HS-27A (cell line): ENCODE data around the gene ATP9A.
"Not testable (repeated sequence)": the region's sequence is repeated elsewhere in the genome, so short reads cannot be mapped to it uniquely, and the experiment has no call there.

Source experiments
- DNase-seq: peaks from one replicate; pipeline ENCODE4 v3.0.0-alpha.2; 2012; ENCODE audit warnings: low read depth, missing footprints

The ATP9A gene

DNA sequence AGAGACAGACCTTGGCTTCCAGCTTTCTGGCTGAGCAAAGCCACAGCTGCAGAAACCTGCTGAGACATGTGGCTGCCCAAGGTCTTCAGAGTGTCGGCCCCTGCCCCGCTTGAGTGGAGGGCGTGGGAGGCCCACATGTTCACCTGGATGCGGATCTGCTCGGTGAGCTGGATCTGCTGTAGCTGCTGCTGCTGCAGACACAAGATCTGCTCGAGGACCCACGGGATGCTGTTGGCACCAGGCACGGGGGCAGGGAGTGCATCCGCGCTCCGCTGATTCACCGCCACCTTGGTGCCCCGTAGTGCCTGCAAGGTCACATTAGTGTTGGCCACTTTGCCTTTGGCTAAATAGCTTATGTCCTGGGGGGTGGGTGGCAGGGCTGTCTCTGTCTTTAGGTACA lies 23.4 kb upstream of the ATP9A start:
- DNase-seq: no peak

DNA sequence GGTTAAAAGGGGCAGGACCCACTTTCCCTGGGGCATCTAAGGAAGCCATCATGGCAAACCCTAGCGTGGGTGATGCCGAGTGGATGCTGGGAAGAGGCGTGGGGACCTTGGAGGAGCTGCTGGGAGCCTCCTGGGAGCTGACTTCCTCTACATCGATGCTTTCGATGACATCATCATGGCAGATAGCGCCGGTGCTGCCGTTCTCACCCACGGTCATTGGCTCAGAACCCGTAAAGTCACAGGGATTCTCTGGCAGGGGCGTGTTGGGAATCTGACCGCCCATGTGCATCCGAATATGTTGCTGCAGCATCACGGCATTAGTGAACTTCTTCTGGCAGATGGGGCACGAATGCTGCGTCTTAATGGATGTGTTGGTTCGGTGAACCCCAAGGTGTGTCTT lies 22.1 kb upstream of the ATP9A start:
- no peak for DNase-seq

DNA sequence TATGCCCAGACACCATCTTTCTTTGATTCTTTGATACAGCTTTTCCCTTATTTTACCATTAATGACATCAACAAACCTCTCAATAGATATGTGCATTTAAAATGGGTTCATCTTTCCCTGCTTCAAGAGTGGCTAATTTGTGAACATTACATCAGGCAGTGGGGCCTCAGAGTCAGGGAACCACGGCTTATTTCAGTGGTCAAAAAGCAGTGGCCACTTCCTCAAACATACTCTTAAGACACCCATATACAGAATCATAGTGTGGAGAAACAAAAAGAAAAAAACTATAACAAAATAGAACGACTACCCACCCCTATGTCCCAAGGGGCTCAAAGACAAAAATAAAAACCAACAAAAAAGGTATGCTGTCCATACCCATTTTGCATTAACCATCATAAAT lies 21.2 kb upstream of the ATP9A start:
- DNase-seq: no peak

DNA sequence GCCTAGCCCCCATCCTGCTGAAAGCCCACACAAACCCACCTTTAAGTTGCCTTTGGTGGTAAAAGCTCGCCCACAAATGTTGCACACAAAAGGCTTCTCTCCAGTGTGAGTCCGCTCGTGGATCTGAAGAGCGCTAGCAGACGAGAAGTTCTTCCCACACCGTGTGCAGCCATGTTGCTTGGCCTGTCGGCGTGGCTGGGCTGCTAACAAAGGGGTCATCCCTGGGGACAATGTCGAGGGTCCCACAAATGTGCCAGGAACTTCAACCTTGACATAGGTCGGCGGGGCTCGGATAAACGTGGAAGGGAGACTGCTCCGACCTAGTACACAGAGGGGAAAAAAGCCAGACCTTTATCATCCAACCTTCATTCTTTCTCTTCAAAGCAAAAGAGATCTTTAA lies 20.6 kb upstream of the ATP9A start:
- DNase-seq: no peak

DNA sequence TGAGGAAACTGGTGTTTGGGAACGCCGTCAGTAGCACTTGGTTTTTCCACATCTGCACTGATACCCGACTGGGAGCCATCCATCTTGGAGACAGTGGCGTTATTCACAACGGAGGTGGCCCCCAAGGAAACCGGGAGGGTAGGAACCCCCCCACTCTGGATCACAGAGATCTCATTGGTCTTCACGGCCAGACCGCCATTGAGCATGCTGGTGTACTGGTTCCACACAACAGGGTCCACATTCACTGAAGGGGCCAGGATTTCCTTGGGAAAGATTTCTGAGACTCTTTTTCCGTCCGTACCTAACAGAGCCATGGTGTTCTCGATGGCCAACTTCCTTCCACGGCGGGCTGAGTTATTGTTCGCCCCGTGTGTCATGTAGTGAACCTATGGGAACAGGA lies 16.1 kb upstream of the ATP9A start:
- no peak for DNase-seq

DNA sequence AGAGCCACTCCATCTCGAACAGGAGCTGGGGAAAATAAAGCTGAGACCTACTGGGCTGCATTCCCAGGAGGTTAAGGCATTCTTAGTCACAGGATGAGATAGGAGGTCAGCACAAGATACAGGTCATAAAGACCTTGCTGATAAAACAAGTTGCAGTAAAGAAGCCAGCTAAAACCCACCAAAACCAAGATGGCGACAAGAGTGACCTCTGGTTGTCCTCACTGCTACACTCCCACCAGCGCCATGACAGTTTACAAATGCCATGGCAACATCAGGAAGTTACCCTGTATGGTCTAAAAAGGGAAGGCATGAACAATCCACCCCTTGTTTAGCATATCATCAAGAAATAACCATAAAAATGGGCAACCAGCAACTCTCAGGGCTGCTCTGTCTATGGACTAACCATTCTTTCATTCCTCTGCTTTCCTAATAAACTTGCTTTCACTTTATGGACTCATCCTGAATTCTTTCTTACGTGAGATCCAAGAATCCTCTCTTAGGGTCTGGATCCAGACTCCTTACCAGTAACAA lies 10.1 kb upstream of the ATP9A start:
- not testable (repeated sequence) for DNase-seq

DNA sequence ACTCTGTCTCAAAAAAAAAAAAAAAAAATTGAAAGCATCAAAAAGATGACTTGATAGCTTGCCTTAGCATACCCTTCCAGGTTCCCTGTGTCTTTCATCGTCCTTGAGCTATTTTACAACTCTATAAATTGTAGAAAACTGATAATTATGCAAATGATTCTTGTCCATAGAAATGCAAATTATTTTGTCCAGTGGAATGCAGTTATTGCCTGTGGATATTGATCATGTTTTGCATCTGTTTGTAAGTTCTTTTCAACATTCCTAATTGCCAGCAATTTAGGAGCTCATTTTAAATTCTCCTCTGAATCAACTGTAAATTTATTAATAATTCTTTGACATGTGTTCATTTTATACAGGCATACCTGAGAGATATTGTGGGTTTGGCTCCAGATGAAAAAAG lies 7.1 kb upstream of the ATP9A start:
- no peak for DNase-seq

DNA sequence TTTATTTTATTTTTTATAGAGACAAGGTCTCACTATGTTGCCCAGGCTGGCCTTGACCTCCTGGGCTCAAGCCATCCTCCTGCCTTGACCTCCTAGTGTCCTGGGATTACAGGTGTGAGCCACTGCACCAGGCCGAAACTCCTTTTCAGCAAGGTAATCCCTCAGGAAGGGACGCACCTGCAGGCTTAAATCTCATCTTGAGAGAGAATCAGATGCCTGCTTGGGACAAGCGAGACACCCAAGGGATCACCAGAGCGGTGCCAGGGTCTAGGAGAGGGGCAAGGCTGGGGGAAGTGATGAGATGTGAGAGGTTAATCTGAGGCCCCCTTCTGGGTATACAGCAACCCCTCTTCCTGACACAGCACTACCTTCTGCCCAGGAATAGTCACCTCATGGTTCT lies 4.0 kb upstream of the ATP9A start:
- no peak for DNase-seq

DNA sequence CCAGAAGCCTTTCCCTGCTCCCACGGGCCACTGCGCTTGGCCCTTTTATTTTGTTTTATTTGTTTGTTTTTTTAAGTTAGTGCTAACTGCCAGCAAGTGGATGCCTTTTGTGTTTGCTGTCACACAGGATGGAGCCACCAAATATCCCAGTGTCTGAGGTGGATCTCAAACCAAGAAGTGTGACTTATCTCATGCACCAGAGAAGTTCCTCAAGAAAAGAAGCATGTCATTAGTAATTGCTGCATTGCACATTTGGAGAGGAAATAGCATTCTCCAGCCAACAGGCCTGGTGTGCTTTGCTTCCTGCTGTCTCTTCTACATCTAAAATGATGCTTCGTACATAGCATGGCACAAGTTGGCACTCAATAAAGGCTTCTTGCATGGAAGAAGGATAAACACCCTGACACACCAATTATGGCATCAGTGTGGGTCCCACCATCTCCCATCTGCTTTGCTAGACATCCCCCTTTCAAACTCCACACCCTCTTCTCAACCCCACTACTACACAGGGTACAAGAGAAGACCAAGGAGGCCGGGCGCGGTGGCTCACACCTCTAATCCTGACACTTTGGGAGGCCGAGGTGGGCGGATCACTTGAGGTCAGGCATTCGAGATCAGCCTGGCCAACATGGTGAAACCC lies 1.9 kb upstream of the ATP9A start:
- no peak for DNase-seq

DNA sequence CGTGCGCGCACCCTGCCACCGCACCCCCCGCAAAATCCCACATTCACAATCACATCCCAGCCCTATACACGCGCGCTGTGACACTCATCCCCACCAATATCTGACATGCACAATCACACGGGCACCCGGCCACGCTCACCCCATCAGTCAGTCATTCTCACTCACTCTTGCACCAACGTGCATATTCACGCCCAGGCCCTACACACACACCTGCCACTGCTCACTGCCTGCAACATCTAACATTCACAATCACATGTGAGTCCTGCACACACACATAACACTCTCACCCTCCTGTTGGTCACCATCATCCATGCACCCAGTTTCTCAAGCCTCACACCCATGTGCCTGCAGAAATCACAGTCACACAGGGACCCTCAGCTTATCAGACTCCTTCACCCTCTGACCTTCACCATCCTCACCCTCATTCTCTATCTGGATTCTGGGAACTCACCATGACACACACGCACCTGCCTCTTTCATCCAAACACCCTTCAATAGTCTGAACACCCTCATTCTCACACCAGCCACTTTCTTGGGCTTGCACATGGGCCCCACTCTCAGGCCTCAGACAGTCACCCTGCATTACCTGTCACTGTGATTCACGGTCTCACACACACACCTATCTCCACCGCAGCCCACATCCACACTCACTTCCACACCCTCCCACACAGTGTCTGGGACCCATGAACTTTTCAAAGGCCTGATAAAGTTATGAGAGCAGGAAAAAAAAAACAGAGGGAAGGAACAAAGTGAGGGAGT lies 748 bp upstream of the ATP9A start:
- DNase-seq: no peak

DNA sequence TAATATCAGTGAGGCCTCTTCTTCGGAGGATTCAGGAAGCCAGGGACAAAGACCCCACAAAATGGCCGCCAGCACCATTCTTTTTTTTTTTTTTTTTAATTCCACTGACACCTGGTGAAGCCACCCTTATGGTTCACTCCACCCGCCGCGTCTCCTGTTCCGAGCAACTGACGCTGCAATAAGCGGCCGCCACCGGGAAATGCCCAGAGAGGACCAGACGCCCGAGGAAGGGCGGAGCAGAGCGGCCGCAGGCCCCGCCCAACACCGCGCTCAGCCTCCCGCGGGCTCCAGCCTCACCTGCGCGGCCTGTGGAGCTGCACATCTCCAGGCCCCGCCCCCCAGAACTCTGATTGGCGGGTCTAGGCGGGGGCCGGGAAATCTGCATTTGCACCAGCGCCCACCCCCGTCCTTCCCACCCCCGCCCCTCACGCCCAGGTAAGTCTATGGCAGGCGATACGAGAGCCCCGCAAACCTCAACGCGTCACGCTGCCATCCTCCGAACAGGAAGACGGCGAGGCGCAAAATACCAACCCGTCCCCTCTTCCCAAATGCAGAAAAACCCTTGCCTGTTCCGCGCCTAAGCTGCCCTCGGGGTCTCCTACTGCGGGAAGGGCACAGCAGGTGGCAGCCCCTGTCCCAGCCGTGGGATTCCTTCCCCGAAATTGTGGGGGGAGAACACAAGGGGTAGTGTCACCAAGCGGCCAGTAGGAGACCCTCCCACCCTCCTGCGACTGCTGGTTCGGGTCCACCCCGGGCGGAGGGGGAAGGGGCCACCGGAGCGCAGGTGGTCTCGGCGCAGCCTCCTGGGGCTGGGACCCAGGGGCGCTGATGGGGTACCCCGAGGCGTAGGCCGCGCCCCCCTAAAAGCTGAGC lies 960 bp downstream of the ATP9A start:
- DNase-seq: no peak

DNA sequence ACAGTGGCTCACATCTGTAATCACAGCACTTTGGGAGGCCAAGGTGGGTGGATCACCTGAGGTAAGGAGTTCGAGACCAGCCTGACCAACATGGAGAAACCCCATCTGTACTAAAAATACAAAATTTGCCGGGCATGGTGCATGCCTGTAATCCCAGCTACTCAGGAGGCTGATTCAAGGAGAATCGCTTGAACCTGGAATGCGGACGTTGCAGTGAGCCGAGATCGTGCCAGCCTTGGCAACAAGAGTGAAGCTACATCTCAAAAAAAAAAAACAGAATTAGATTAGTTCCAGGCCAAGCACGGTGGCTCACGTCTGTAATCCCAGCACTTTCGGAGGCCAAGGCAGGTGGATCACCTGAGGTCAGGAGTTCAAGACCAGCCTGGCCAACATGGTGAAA lies 2.8 kb downstream of the ATP9A start:
- DNase-seq: not testable (repeated sequence)

DNA sequence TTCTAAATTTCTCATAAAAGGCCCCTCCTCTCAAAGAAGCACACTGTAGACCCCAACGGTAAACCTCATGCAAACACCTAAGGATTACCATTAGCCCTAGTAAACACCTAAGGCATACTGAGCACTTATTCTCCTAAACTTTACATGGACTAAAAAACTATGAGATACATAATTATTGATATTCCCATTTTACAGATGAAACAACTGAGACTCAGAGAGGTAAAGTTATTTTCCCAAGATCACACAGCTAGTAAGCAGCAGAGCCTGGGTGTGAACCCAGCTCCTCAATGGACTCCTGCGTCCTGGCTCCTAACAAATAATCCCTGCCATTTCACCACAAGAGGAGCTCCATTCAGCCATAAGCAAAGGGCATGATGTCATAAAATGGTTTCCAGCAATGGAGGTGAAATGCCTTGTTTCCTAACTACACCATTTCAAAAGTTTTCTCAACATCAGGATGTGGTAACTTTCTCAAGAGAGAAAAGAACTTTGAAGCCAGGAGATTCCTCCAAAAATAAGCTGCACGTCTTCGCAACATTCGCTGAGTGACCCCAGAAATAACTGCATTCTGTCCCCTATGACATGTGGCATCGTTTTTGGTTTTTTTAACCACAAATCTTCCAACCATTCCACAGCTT lies 4.1 kb downstream of the ATP9A start:
- no peak for DNase-seq

DNA sequence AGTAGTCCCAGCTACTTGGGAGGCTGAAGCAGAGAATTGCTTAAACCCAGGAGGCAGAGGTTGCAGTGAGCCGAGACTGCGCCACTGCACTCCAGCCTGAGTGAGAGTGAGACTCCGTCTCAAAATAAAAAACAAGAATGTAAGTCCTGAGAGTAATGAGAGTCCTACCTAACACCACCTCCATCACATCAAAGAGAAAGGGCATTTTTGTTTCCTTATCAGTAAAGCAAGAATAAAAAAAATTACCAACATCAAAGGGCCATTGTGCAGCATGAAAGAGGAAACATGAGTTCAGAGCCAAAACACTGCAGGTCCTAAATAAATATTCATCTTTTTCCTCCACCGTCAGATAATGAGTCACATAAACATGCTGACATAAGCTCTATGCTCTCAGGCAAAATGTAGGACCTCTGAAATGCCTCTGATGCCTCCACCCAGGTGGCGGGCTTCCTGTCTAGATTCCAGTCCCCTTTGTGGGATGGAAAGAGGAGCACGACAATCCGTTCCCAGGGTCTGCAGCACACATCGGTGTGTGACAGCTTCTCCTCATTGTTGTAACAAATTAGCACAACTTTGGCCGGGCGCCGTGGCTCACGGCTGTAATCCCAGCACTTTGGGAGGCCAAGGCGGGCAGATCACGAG lies 7.2 kb downstream of the ATP9A start:
- no peak for DNase-seq

DNA sequence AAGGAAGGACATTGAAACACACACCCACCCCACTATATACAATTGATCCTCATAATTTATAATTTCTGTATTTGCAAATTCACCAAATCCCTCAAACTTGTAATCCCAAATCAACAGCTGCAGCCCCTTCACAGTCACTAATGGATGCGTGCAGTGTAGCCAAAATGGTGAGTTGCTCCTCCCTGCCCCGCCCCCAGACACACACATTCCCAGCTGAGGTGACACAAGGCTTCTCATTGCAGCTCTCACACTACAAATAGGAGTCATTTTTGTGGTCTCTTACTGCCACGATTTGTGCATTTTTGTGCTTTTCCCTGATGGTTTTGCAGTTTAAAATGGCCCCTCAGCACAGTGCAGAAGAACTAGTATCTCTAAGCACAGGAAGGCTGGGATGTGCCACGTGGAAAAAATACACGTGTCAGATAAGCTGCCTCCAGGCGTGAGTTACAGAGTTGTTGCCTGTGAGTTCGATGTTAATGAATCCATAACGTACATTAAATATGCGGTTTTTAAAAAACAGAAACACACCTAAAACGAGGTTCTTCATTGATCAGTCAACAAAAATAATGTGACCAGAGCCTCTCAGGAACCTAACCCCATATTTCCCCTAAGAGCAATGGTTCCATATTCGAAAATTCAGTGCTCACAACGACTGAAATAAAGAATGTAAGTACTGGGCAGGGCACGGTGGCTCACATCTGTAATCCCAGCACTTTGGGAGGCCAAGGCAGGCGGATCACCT lies 8.2 kb downstream of the ATP9A start:
- no peak for DNase-seq

DNA sequence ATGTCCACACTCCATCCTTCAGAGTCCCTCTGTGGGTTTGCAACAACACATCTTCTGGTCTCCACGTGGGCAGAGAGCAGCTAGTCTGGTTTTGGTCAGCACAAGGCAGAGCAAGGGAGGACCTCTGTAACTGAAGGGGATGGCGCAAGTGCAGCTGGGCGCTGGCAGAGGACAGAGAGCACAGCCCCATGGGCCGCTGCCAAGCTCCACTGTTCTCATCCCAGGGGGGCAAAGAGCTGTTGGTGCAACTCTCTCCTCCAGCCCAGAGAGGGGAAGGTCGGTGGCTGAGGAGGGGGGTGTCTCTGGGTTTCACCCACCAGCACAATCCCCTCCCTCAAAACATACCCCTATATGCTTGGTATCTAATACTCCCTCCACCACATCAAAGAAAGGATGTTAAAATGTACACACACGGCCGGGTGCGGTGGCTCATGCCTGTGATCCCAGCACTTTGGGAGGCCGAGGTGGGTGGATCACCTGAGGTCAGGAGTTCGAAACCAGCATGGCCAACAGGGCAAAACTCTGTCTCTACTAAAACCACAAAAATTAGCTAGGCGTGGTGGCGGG lies 9.1 kb downstream of the ATP9A start:
- DNase-seq: no peak

DNA sequence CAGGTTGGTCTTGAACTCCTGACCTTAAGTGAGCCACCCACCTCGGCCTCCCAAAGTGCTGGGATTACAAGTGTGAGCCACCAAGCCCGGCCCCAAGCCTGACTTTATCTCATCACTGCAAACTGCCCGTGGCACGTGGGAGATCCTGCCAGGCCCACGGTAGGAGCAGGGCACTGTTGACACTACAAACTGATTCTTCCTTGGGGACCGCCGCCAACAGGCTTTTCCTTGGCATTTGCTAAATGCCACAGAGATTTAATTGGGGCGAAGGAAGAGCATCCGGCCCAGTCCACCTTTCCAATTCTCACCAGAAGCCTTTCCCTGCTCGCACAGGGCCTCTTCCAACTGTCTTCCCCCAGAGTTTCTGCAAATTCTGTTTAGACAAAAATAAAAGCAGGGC lies 11.0 kb downstream of the ATP9A start:
- DNase-seq: no peak

DNA sequence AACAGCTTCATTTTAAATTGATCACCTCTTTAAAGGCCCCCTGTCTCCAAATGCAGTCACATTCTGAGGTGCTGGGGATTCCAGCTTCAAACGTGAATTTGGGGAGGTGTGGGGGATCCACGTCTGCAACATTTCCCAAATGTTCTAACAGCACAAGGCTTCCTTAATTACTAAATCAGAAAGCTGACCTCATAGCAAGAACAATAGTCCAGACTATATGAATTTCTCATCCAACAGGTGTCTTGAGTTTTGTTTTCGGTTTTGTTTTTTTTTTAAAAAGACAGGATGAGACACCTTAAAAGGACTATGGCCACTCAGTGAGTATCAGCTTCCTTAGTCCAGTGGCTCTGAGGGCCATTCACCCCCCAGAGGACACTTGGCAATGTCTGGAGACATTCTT lies 11.5 kb downstream of the ATP9A start:
- DNase-seq: no peak

DNA sequence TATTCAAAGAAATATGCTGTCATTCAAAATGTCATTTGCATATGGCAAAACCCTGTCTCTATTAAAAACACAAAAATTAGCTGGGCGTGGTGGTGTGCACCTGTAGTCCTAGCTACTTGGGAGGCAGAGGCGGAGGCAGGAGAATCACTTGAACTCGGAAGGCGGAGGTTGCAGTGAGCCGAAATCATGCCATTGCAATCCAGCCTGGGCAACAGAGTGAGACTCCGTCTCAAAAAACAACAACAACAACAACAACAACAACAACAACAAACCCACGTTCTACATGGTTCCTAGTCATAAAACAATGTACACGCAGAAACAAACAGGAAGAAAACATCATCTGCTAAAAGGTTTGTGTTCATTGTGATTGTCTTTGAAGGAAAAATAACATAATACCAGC lies 15.0 kb downstream of the ATP9A start:
- DNase-seq: not testable (repeated sequence)

DNA sequence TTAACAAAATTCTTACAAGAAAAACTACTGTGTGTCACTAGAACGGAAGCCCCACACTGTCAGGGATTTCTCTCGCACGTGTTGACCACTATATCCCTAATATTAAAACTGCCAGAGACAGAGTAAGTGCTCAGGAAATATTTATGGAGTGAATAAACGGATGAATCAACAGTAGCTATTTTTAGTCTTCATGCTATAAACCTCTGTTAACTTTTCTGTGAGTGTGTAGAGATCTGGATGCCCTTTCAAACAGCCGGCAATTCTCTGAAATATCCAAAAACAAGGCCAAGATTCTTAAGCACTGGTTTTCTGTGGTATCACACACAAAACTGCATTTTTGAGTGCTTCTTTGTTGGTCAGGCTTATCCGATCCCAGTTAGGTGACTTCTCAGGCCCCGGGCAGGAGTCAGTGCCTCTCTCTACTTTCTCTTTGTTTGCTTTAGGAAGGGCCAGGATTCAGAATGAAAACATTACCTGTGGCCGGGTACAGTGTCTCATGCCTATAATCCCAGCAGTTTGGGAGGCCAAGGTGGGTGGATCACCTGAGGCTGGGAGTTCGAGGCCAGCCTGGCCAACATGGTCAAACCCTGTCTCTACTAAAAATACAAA lies 15.7 kb downstream of the ATP9A start:
- peak; percentile 61 for DNase-seq
